NT2/D1 (cell line): ENCODE data around the gene GASK1A.

Source experiments
- SUZ12 ChIP-seq: IDR thresholded peaks from 2 replicates; pipeline ENCODE4 v1.6.1; 2011; ENCODE audit not compliant: insufficient read length, insufficient read depth; ENCODE audit errors: extremely low read depth
- YY1 ChIP-seq: IDR thresholded peaks from 2 replicates; pipeline ENCODE4 v1.6.1; 2011; ENCODE audit not compliant: insufficient read length, insufficient read depth
- ZNF274 ChIP-seq: IDR thresholded peaks from 2 replicates; pipeline ENCODE4 v1.6.1; 2011; ENCODE audit warnings: mild to moderate bottlenecking, low read depth, low read length

DNA sequence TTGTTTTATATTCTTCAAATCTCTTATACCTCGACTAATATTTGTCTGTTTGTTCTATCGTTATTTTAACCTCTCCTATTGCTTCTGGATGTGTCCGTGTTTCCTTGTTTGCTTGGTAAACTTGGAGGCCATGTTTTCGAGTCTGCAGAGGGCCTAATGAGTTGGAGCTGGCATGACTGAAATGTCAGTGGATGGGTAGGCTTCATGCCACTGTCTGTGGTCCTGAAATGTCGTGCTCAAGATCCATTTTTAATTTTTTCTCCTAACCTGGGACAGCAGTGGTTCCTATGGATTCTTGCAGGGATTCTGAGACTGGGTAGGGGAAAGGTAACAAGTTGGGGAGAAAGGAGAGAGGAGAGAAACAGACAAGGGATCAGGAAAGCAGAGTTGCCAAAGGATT lies 18.8 kb upstream of the GASK1A start:
- TF ChIP-seq YY1 (no peak), ZNF274 (no peak), SUZ12 (no peak)
